Heart left ventricle (tissue), 16 donors: ENCODE measurements around the gene DCDC2C. TPM values are rescaled to one million over a fixed set of nuclear protein-coding genes. Genes with fewer than 3 reads are reported as not detected.

Source experiments
- ATAC-seq, 4 donors: fragments of 200-7000 bp; cut with Tn5 transposase; one replicate each; pipeline ENCODE4 v1.9.1; 2020 to 2022; ENCODE audit warnings: moderate library complexity in 4 of 4, mild to moderate bottlenecking in 3 of 4, moderate number of reproducible peaks in 1 of 4
- DNase-seq, 5 donors: peaks; one replicate each; pipeline ENCODE4 v3.0.0-alpha.2; 2020
- H3K27ac ChIP-seq, 12 donors: fragments of 200-600 bp; sonication (generic) in 4 of 12; one replicate each; pipeline versions ENCODE4 v1.5.0 to v1.8.0; 2016 to 2022; ENCODE audit warnings: mild to moderate bottlenecking in 2 of 12
- H3K27me3 ChIP-seq, 9 donors: fragments of 200-600 bp; sonication (generic) in 2 of 9; one replicate each; pipeline versions ENCODE4 v1.5.1 to v1.8.0; 2016 to 2022; ENCODE audit warnings: mild to moderate bottlenecking in 3 of 9
- H3K36me3 ChIP-seq, 9 donors: fragments of 200-600 bp; sonication (generic) in 2 of 9; one replicate each; pipeline versions ENCODE4 v1.5.0 to v1.8.0; 2018 to 2022; ENCODE audit warnings: mild to moderate bottlenecking in 2 of 9
- H3K4me1 ChIP-seq, 12 donors: fragments of 200-600 bp; sonication (generic) in 4 of 12; one replicate each; pipeline versions ENCODE4 v1.5.0 to v1.8.0; 2016 to 2022; ENCODE audit warnings: mild to moderate bottlenecking in 3 of 12
- H3K4me3 ChIP-seq, 12 donors: fragments of 200-600 bp; sonication (generic) in 4 of 12; one replicate each; pipeline versions ENCODE4 v1.5.0 to v1.8.0; 2017 to 2022; ENCODE audit warnings: mild to moderate bottlenecking in 9 of 12, moderate library complexity in 4 of 12
- H3K9me3 ChIP-seq, 12 donors: fragments of 200-600 bp; sonication (generic) in 4 of 12; one replicate each; pipeline versions ENCODE4 v1.5.0 to v1.8.0; 2016 to 2022; ENCODE audit warnings: mild to moderate bottlenecking in 1 of 12
- POLR2A ChIP-seq, 2 donors: fragments of 450-650 bp; IDR thresholded peaks; one replicate each; pipeline ENCODE4 v1.6.1; 2017; ENCODE audit warnings: antibody characterized with exemption in 2 of 2, mild to moderate bottlenecking in 2 of 2, moderate library complexity in 2 of 2
- WGBS, 4 donors: extraction: QIAGEN DNeasy Blood & Tissue Kit in 2 of 4; methylation state at CpG; one replicate each; pipeline versions ENCODE4 v1.1.5 to v1.1.7; 2013 to 2018; 5-methylcytosine and 5-hydroxymethylcytosine counted together
- intact Hi-C, 10 donors: fragments of 100-400 bp; cut with DNase I; formaldehyde crosslinking; loops; one replicate each; pipeline versions ENCODE4 v1.11.1 to v1.14.2; 2022
- polyA plus RNA-seq, 2 donors: library from polyadenylated mRNA; stranded (reverse); fragments of 200-250 nt; gene quantifications; one replicate each; pipeline ENCODE4 v1.2.3, GENCODE V29; 2013
- total RNA-seq, 9 donors: library from RNA; depleted of rRNA in 2 of 9; stranded (reverse); fragments of >200 nt in 2 of 9; fragmentation: NEBNext Ultra II Directional in 3 of 9; extraction: Animal tissue kit (Norgen Biotek cat#: 25700) in 3 of 9; gene quantifications; one replicate each; pipeline versions ENCODE4 v1.1.0 to v1.2.4, GENCODE V29; 2016 to 2023
- TF ChIP-seq, protein P1 (sequence below), 12 donors: fragments of 200-600 bp; sonication (generic) in 4 of 12; IDR thresholded peaks; one replicate each; pipeline versions ENCODE4 v1.5.0 to v1.8.0; 2018 to 2022; ENCODE audit warnings: antibody characterized with exemption in 12 of 12, mild to moderate bottlenecking in 5 of 12
- donor health status: ischemic (EF 13 %, LVEDD 7.1; RV severe dilation, severe dysfunction).
- donor health status: healthy with polysubstance abuse.
- donor health status: DM: no; HTN: yes; CAD: no.
- donor health status: DM: no; HTN: no; CAD: no.
- donor health status: ischemic (EF 25% LVEDD 6.9; RV normal size, moderate dysfunction).
- donor health status: ischemic (EF 25% LVEDD 5.7; RV mildly dilated, moderate dysfunction).
- donor health status: healthy.
- donor health status: DM: yes; HTN: yes; CAD: no.
- donor health status: ischemic (EF 35%, LVEDD 5.7; RV mildly dilated, moderate dysfunction).
- donor health status: nonischemic (EF 11% LVEDD 7.7; RV severe dilation, severe dysfunction).
- donor health status: DM: yes; HTN: yes; CAD: no.
- donor health status: PGD.
- donor health status: ischemic (EF 29% LVEDD 5.4; RV normal size, mild dysfunction).
- donor health status: nonischemic (EF 23%, LVEDD 6.1; RV moderate dilation, normal function).

DCDC2C gene
- total and polyA plus RNA-seq, 11 donors: not detected

DNA sequence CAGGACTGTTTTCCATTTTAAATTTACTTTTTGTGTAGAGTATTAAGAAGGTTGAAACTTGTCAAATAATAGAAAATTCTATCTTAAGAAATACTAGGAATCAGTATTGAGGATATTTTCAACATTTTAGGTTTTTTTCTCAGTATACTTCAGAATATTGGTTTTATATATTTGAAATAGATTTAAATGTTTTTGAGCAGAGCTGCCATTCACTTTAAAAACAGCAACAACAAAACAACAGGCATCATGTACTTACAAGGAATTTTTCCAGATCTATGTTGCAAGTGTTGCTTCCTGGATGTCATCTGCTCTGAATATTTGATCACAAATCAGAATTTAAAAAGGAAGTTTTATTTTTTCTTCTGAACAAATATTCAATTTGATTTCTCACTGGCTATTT lies 84.4 kb downstream of the DCDC2C start:
- intact Hi-C loops: loop anchor here in 1 of 10 donors (10.0 kb wide), 1 partner anchor 53 kb away; no protein-coding TSS in a partner anchor
- TF ChIP-seq, protein P1, sequence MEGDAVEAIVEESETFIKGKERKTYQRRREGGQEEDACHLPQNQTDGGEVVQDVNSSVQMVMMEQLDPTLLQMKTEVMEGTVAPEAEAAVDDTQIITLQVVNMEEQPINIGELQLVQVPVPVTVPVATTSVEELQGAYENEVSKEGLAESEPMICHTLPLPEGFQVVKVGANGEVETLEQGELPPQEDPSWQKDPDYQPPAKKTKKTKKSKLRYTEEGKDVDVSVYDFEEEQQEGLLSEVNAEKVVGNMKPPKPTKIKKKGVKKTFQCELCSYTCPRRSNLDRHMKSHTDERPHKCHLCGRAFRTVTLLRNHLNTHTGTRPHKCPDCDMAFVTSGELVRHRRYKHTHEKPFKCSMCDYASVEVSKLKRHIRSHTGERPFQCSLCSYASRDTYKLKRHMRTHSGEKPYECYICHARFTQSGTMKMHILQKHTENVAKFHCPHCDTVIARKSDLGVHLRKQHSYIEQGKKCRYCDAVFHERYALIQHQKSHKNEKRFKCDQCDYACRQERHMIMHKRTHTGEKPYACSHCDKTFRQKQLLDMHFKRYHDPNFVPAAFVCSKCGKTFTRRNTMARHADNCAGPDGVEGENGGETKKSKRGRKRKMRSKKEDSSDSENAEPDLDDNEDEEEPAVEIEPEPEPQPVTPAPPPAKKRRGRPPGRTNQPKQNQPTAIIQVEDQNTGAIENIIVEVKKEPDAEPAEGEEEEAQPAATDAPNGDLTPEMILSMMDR (IDR thresholded peaks at IDR 0.05): no peak
- TF ChIP-seq POLR2A (IDR thresholded peaks at IDR 0.05): no peak
- H3K9me3 ChIP-seq: no peaks in the 10 kb centered on the region
- no peak for DNase-seq
- no peak overlapping the region for H3K4me3 ChIP-seq
- no peaks in the 10 kb centered on the region for H3K36me3 ChIP-seq
- no peaks in the 10 kb centered on the region for H3K4me1 ChIP-seq
- no peak overlapping the region for H3K27ac ChIP-seq
- H3K27me3 ChIP-seq: peaks cover 0 to 14% (median 0%) of the 10 kb centered on the region in 9 donors
- ATAC-seq: no peak

DNA sequence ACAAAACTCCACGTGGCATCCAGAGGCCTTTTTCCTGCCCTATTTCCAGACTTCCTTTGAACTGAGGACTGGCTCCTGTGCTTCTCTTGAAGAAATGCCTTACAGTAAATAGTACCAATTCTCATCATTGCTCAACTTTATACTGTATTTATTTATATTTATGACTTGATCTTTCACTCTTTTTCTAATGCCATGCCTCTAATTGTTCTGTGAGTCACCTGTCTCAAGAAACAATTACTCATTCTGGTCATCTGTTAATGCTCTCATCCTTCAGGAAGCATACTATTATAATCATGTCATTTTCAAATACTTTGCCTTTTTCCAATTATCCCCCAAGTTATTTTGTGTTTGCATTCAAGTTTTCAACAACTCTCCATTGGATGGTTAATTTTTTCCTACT lies 85.9 kb downstream of the DCDC2C start:
- no peak overlapping the region for H3K4me3 ChIP-seq
- no peaks in the 10 kb centered on the region for H3K36me3 ChIP-seq
- H3K27ac ChIP-seq: no peak overlapping the region
- no peak for DNase-seq
- no peaks in the 10 kb centered on the region for H3K4me1 ChIP-seq
- intact Hi-C loops: loop anchor here in 1 of 10 donors (10.0 kb wide), 1 partner anchor 54 kb away; no protein-coding TSS in a partner anchor
- no peak for ATAC-seq
- peaks cover 0 to 6% (median 0%) of the 10 kb centered on the region in 12 donors for H3K9me3 ChIP-seq
- H3K27me3 ChIP-seq: peaks cover 0 to 14% (median 0%) of the 10 kb centered on the region in 9 donors
- TF ChIP-seq POLR2A (IDR thresholded peaks at IDR 0.05): no peak
- TF ChIP-seq, protein P1 (IDR thresholded peaks at IDR 0.05): no peak
- 33 to 54% (median 44%) methylated on average over 1 of the region's 1 CpG for WGBS, 4 donors

DNA sequence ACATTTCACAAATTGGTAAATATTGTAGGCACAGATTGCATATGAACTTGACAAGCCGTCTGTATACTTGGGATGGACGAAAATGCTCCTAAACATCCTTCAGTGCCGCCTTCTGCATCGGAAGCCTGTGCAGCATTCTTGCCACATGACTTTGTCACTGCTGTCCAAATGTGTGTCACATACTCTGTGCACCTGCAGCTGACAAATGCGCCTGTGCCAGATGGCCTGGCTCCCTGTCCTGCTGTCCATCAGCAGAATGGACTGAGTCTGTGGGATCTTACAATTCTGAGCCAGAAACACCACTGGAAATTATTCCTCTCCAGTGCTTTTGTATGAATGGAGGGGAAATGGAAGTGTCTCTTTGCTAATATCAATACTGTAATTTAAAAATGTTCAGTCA lies 89.9 kb downstream of the DCDC2C start:
- ATAC-seq (peak in 1 of 4 donors; percentile 45), DNase-seq (no peak)
- Histone ChIP-seq H3K36me3 (no peaks in the 10 kb centered on the region), H3K27me3 (no peaks in the 10 kb centered on the region), H3K4me3 (no peak overlapping the region), H3K4me1 (no peaks in the 10 kb centered on the region), H3K9me3 (peaks cover 0 to 6% (median 0%) of the 10 kb centered on the region in 12 donors), H3K27ac (no peak overlapping the region)
- intact Hi-C loops: no loop called here
- 71 to 89% (median 83%) methylated on average over 5 of the region's 5 CpGs for WGBS, 4 donors
- TF ChIP-seq, protein P1 (IDR thresholded peaks at IDR 0.05): no peak
- TF ChIP-seq POLR2A (IDR thresholded peaks at IDR 0.05): no peak

DNA sequence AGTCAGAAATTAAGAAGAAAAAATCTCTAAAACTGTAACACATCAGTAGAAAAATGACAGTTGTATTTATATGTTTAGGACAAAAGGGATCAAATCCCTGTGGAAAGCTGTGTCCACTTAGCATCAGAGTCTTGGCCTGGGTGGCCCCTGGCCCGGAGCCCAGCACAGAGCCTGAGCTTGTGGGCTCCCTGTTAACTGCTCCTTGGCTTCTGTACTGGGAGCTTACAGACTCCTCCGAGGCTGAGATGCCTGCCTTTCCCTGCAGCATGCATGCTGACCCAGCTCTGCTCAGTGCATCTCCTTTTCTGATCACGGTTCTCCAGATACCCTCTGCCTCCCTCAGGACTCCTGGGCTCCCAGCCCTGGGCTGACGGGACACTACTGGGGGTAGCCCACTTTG lies 98.1 kb downstream of the DCDC2C start:
- H3K4me3 ChIP-seq: no peak overlapping the region
- intact Hi-C loops: no loop called here
- peaks cover 0 to 11% (median 0%) of the 10 kb centered on the region in 9 donors for H3K27me3 ChIP-seq
- ATAC-seq (no peak), DNase-seq (no peak)
- TF ChIP-seq, protein P1 (IDR thresholded peaks at IDR 0.05): no peak
- TF ChIP-seq POLR2A (IDR thresholded peaks at IDR 0.05): no peak
- 57 to 78% (median 65%) methylated on average over 4 of the region's 4 CpGs for WGBS, 4 donors
- H3K27ac ChIP-seq: no peak overlapping the region
- no peaks in the 10 kb centered on the region for H3K36me3 ChIP-seq
- no peaks in the 10 kb centered on the region for H3K4me1 ChIP-seq
- H3K9me3 ChIP-seq: no peaks in the 10 kb centered on the region
